ENCODE data around the gene ENO4.

ENO4 gene

GRCh38 chr10:116849248-116850057, at the start of gene ENO4:
ENO4 (plus strand) TSS chr10:116849499; CDS start chr10:116849567, 68 bp downstream.
- DNase-seq (ENCODE audit: low read depth): no peak

GRCh38 chr10:116800286-116800929, 48.9 kb upstream of the ENO4 start:
- no peak for DNase-seq (ENCODE audit: low read depth)

GRCh38 chr10:116801658-116802057, 47.6 kb upstream of the ENO4 start:
- DNase-seq (ENCODE audit: low read depth): no peak

- no peak for DNase-seq (ENCODE audit: low read depth)
Observed at GRCh38 chr10:116802474-116802873, 46.8 kb upstream of the ENO4 start.

GRCh38 chr10:116802876-116803275, 46.4 kb upstream of the ENO4 start:
- DNase-seq (ENCODE audit: low read depth): no peak

GRCh38 chr10:116803451-116804249, 45.6 kb upstream of the ENO4 start:
- no peak for DNase-seq (ENCODE audit: low read depth)

GRCh38 chr10:116808706-116809105, 40.6 kb upstream of the ENO4 start:
- DNase-seq (ENCODE audit: low read depth): no peak

- DNase-seq (ENCODE audit: low read depth): no peak
Observed at GRCh38 chr10:116809483-116810119, 39.7 kb upstream of the ENO4 start.

GRCh38 chr10:116810120-116810500, 39.2 kb upstream of the ENO4 start:
- no peak for DNase-seq (ENCODE audit: low read depth)

GRCh38 chr10:116810895-116811294, 38.4 kb upstream of the ENO4 start:
- no peak for DNase-seq (ENCODE audit: low read depth)

GRCh38 chr10:116811691-116812090, 37.6 kb upstream of the ENO4 start:
- no peak for DNase-seq (ENCODE audit: low read depth)

GRCh38 chr10:116815641-116816415, 33.5 kb upstream of the ENO4 start:
- DNase-seq (ENCODE audit: low read depth): no peak

- DNase-seq (ENCODE audit: low read depth): no peak
Observed at GRCh38 chr10:116817178-116817577, 32.1 kb upstream of the ENO4 start.

GRCh38 chr10:116817780-116818343, 31.4 kb upstream of the ENO4 start:
- no peak for DNase-seq (ENCODE audit: low read depth)

- DNase-seq (ENCODE audit: low read depth): no peak
Observed at GRCh38 chr10:116819999-116820677, 29.2 kb upstream of the ENO4 start.

- no peak for DNase-seq (ENCODE audit: low read depth)
Observed at GRCh38 chr10:116825901-116826300, 23.4 kb upstream of the ENO4 start.

GRCh38 chr10:116826803-116827202, 22.5 kb upstream of the ENO4 start:
- DNase-seq (ENCODE audit: low read depth): no peak

- no peak for DNase-seq (ENCODE audit: low read depth)
Observed at GRCh38 chr10:116827214-116827671, 22.1 kb upstream of the ENO4 start.

- no peak for DNase-seq (ENCODE audit: low read depth)
Observed at GRCh38 chr10:116828116-116828515, 21.2 kb upstream of the ENO4 start.

- no peak for DNase-seq (ENCODE audit: low read depth)
Observed at GRCh38 chr10:116829711-116830110, 19.6 kb upstream of the ENO4 start.

Measured in stimulated activated CD8-positive, alpha-beta memory T cell treated with anti-CD3 and anti-CD28 coated beads, Interleukin-12 subunit alpha, Interleukin-12 subunit beta, amount 100 ng/mL, for 4 hours (primary cell).